NCI-H748 (cell line): ENCODE data around the gene PPIB.
A peak's percentile ranks its signal among the peaks of the same experiment; 100 is the strongest.

ENCODE experiments used
- DNase-seq: peaks from one replicate; lab custom pipeline; 2025; ENCODE audit not compliant: unreplicated experiment; lab: John Stamatoyannopoulos, UW

Gene PPIB

GRCh38 chr15:64162869-64163658 lies at the start of gene PPIB:
Gene PPIB, minus strand, starts transcription at chr15:64163022. Its CDS starts 36 bp downstream, at chr15:64162986.
- DNase-seq = peak; percentile 96

DNA sequence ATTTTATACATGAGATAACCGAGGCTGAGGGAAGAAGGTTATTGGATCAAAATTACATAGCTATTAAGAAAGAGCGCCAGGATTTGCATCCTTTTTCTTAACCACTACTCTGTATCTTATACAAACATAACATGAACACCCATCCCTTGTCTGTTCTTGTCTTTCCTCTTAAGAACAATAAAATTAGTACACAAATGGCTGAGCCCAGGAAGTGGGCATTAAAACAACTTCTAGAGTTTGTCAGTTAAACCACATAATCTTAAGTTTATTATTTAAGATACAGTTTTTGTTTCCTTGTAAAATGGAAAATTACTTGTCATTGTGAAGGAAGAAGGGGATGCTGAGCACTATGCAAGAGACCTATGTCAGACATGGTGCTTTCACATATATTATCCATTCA lies 48.9 kb upstream of the PPIB start:
- no peak for DNase-seq

DNA sequence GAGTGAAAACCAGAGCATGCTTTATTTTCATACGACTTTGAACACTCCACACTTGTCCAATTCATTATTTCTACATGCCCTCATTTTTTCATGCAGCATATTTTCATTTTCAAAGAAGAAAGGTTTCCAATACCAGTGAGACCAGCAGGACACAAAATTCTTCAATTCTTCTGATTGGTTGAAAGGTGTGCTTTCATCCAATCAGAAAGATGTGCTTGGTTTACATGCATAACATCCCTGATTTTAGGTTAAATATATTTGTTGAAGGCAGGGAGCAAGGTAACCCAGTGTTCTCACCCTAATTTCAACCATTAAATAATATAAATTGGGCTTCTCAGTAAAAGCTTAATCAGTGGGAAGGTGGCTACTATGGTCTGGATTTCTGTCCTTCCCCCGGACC lies 47.5 kb upstream of the PPIB start:
- DNase-seq = no peak

DNA sequence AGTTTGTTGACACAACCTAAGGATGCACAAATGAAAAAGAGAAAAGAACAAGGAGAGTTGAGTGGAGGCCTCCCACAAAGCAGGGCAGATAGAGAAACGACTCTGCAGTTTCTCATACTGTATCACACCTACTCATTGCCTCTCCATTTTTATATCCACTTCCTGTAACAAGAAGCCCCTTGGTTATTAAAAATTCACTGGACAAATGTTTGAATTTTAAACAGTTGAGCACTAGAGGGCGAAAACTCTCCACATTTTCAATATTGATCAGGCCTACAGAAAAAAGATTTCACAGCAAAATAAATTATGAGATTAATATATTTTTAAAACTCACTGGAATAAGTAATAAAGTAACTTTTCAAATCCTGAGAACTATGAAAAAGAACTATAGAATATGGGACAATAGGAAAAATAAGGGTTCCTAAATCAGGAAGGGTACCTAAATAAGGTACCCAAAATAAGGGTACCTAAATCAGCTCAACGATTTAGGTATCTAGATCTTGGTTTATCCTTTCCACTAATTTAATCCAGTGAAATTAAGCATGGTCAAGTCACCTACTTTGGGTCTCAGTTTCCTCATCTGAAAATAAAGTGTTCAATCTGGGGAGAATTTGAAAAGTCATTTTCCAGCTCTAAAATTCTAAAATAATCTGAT lies 47.0 kb upstream of the PPIB start:
- DNase-seq = peak; percentile 48

- DNase-seq = no peak
These were observed 42.4 kb upstream of the PPIB start for GRCh38 chr15:64205202-64205601.

DNA sequence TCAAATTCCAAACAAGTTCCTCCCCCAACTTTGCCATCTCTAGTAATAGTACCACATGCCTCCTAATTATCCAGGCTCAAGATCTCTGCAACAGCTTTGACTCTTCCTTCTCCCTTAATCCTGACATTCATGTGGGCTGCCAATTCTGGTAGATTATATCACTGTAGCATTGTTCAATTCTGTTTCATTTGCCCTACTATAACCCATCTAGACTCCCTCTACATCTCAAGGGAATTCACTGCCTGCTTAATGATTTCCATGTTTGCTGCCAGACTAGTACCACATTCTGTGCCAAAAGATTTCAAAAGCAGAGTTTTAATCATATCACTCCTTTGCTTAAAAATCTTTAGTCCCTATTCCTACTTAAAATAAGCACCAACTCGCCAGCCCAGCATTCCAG lies 34.6 kb upstream of the PPIB start:
- DNase-seq = no peak

GRCh38 chr15:64193971-64194370 lies 31.1 kb upstream of the PPIB start:
- DNase-seq = no peak

DNA sequence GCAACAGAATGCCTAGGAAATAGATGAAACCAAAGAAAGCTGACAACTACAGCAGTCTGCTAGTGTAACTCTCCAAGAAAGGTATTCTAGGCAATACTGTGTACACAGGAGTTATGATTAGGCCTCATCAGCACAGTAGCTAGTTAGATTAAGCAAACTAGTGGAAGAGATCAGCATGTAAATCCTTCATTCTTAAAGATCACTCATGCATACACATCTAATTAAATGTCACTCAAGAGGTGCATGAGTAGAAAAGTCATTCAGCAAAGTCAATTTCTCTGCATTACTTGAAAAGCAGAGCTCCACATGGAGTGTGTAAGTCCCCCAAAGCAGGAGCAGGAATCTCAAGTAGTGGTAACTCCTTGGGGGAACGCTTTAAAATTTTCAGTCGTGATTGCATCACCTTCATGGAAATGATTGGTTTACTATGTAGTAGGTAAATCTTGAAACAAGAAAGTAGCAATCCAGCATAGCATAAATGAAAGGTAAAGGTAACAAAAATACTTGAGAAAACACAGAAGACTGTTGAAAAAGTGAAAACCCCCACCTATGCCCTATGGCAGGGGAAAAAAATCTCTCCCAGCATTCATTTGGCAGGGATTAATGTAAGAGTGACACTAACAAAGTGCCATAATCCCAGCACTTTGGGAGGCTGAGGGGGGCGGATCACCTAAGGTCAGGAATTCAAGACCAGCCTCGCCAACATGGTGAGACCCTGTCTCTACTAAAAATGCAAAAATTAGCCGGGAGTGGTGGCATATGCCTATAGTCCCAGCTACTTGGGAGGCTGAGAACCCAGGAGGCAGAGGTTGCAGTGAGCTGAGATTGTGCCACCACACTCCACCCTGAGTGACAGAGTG lies 29.4 kb upstream of the PPIB start:
- no peak for DNase-seq

GRCh38 chr15:64187396-64188191 lies 24.8 kb upstream of the PPIB start:
- DNase-seq = no peak

DNA sequence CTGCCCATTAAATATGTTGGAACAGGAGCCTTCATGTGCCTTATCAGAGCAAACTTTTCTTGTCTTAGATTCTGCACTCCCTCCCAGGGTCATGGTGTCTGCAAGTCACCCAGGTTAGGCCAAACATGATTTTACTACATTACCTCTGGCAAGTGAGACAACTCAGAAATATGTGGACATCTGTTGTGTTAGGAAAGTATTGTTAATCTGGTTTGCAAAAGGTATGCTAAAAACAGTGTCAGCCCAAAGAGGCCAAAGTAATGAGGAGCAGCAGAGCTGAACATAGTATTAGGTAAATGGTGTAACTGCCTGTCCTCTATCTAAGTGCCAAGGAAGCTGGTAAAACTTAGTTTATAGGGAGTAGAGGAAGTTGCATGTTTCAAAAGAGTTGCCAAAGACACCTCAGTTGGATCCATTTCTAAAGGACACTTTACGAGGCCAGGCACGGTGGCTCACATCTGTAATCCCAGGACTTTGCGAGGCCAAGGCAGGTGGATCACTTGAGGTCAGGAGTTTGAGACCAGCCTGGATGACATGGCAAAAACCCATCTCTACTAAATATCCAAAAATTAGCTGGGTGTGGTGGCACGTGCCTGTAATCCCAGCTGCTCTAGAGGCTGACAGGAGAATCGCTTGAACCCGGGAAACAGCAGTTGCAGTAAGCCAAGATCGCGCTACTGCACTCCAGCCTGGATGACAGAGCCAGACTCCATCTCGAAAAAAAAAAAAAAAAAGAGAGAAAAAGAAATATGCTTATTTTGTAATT lies 22.5 kb upstream of the PPIB start:
- no peak for DNase-seq

- no peak for DNase-seq
These were observed 20.1 kb upstream of the PPIB start for GRCh38 chr15:64182859-64183370.

- no peak for DNase-seq
These were observed 17.5 kb upstream of the PPIB start for GRCh38 chr15:64180235-64180824.

DNA sequence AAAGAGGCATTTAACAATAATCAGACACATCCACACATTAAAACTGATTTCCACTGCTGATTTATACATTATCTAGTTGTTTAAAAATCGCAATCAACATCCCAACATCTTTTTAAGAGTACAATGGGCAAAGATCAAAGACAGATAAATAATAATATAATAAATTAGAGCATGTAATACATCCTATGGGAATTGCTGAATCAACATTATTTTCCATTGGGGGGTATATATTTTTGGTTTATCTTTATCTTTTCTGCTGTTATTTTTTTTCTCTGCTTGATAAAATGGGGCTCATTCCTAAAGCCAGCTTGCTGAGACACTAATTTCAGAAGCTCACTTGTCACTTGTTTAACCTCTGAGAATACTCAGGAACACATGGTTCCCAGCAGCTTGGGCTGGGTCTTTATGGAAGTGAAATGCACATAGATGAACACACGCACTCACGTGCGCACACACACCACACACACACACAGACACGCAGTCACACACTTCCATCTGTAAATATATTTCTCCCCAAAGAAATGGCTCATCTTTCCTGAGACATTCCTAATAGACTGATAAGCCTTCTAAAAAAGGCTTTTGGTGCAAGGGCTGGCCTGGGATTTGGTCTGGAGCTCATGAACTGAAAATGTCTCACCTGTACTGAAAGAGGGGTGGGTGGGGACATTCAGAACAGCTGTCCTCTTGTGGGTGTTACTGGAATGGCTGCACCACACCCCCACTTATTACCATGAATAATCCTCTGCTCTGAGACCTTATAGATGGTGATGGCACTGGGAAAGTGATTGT lies 3.5 kb upstream of the PPIB start:
- DNase-seq = no peak

DNA sequence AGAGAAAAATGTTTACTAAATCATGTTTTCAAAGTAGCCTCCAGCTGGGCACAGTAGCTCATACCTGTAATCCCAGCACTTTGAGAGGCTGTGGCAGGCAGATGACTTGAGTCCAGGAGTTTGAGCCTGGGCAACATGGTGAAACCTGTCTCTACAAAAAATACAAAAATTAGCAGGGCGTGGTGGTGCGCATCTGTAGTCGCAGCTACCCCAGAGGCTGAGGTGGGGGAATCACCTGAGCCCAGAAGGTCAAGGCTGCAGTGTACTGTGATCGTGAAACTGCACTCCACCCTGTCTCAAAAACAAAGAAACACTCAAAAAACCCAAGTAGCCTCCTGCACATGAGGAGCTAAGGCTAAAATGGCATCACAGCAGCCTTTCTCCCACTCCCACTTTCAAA lies 1.6 kb upstream of the PPIB start:
- DNase-seq = no peak

DNA sequence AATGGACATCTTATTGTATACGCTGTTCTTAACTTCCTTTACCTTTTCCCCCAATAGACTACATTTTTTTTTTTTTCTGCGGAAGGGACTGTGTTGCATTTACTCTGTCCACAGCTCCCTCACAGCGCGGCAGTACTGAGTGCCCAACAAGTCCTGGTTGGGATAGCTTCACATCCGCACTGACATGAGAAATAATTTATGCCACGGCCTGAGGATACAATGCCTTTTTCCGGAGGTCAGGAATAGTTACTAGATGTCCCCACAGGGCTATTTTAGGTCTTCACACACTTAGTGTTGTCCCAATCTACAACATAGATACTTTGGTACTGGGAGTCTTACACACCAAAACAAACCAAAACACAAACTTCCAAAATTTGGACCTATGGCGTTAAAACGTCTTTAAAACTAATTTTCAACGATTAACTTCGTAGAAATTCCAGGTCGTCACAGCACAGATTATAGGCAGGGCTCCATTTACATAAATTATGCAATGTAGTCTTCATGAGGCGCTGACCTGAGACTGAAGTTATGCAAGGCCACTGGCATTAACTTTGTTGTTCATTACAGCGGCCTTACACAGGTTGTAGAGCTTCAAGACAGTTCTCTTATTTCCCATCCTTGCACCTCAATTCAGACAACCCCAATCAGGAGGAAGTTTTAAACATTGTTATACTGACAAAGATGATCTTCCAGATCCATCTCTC lies 989 bp upstream of the PPIB start:
- DNase-seq = no peak

- no peak for DNase-seq
These were observed 349 bp downstream of the PPIB start for GRCh38 chr15:64162478-64162868.

GRCh38 chr15:64161688-64162477 lies 939 bp downstream of the PPIB start:
- no peak for DNase-seq
